Endothelial cell of umbilical vein (primary cell): Measurements from ENCODE around the gene GBP4. TPM values are rescaled to one million over a fixed set of nuclear protein-coding genes. Genes with fewer than 3 reads are reported as not detected.

Experiments used
- BruUV-seq: library from RNA; stranded (reverse); fragments of 400-500 nt; replicated peaks from 2 replicates; lab custom pipeline; 2021; lab: Mats Ljungman, UMichigan
- CTCF ChIA-PET: fragments of 300-600, 350-600 bp; sonication (Branson Sonifier 250); formaldehyde crosslinking; loops from one replicate; lab custom pipeline; 2021; ENCODE audit warnings: antibody characterized with exemption, inconsistent platforms; lab: Charles Lee
- POLR2A ChIA-PET: fragments of 300-600, 350-600 bp; sonication (Branson Sonifier 250); formaldehyde crosslinking; loops from one replicate; lab custom pipeline; 2021; ENCODE audit warnings: antibody characterized with exemption, inconsistent platforms; lab: Charles Lee
- DNase-seq: peaks from one replicate; pipeline ENCODE4 v3.0.0-alpha.2; 2011; ENCODE audit warnings: low read depth, low spot score
- FAIRE-seq: peaks from 2 replicates; lab custom pipeline; 2011; peaks lifted over from hg19 to GRCh38; lab: Jason Lieb, UNC
- H2AFZ ChIP-seq: 2 replicates; pipeline ENCODE4 v1.6.0; 2012; ENCODE audit warnings: low read depth, low read length, control low read depth, inconsistent platforms
- H3K27ac ChIP-seq: 2 replicates; pipeline ENCODE4 v1.5.1; 2011; ENCODE audit warnings: low read depth, mild to moderate bottlenecking, control low read depth, low read length, moderate library complexity; ENCODE audit not compliant: insufficient read depth
- H3K27me3 ChIP-seq, 2 experiments: 2 replicates each; pipeline versions ENCODE4 v1.6.0 to v1.6.1; 2011; ENCODE audit warnings: low read length in 2 of 2, mixed read lengths in 1 of 2; ENCODE audit not compliant: control insufficient read depth in 2 of 2, insufficient read depth in 2 of 2
- H3K36me3 ChIP-seq, 2 experiments: 2 replicates in 1 of 2; 3 replicates in 1 of 2; pipeline ENCODE4 v1.5.1; 2011; ENCODE audit warnings: low read length in 2 of 2, mild to moderate bottlenecking in 1 of 2, moderate library complexity in 1 of 2; ENCODE audit not compliant: control insufficient read depth in 2 of 2, insufficient read depth in 2 of 2; ENCODE audit errors: extremely low read depth in 1 of 2
- H3K4me1 ChIP-seq: 3 replicates; pipeline ENCODE4 v1.5.1; 2011; ENCODE audit warnings: mild to moderate bottlenecking, low read length; ENCODE audit not compliant: control insufficient read depth, insufficient read depth; ENCODE audit errors: extremely low read depth
- H3K4me2 ChIP-seq: 2 replicates; pipeline ENCODE4 v1.6.1; 2011; ENCODE audit warnings: low read length, control low read depth, mixed read lengths; ENCODE audit not compliant: insufficient read depth
- H3K4me3 ChIP-seq, 3 experiments: fragments of 200-600 bp in 1 of 3; sonication (generic), shearing (Covaris generic) in 1 of 3; replicated peaks in 1 of 3; 2 replicates each; pipeline ENCODE4 v1.5.1; 2011 to 2016; ENCODE audit warnings: control low read depth in 3 of 3, low read length in 3 of 3, mild to moderate bottlenecking in 2 of 3, inconsistent platforms in 1 of 3, low read depth in 1 of 3, moderate library complexity in 1 of 3; ENCODE audit not compliant: insufficient read depth in 1 of 3
- H3K79me2 ChIP-seq: 2 replicates; pipeline ENCODE4 v1.6.0; 2012; ENCODE audit warnings: low read length, inconsistent platforms; ENCODE audit not compliant: control insufficient read depth, insufficient read depth
- H3K9ac ChIP-seq: replicated peaks from 2 replicates; pipeline ENCODE3; 2011; ENCODE audit warnings: low read length, control low read depth; ENCODE audit not compliant: insufficient read depth; ENCODE audit errors: extremely low read depth
- H3K9me1 ChIP-seq: replicated peaks from 3 replicates; pipeline ENCODE4 v1.6.0; 2011; ENCODE audit warnings: mild to moderate bottlenecking, low read length; ENCODE audit not compliant: control insufficient read depth, insufficient read depth; ENCODE audit errors: extremely low read depth
- H3K9me3 ChIP-seq: replicated peaks from 2 replicates; pipeline ENCODE4 v1.5.1; 2012; ENCODE audit warnings: low read length, inconsistent platforms; ENCODE audit not compliant: control insufficient read depth, insufficient read depth
- H4K20me1 ChIP-seq: replicated peaks from 2 replicates; pipeline ENCODE3; 2011; ENCODE audit warnings: mild to moderate bottlenecking, low read length; ENCODE audit not compliant: control insufficient read depth, insufficient read depth; ENCODE audit errors: extremely low read depth
- EZH2 ChIP-seq: IDR thresholded peaks from 2 replicates; pipeline ENCODE4 v1.6.1; 2012; ENCODE audit warnings: borderline replicate concordance, low read depth, mild to moderate bottlenecking, moderate library complexity, low read length, inconsistent platforms; ENCODE audit not compliant: severe bottlenecking
- FOS ChIP-seq: IDR thresholded peaks from 2 replicates; pipeline ENCODE4 v1.6.1; 2011; ENCODE audit warnings: mild to moderate bottlenecking, low read length, moderate library complexity, borderline replicate concordance; ENCODE audit not compliant: insufficient read depth
- MYC ChIP-seq: IDR thresholded peaks from one replicate; pipeline ENCODE4 v1.6.1; 2011; ENCODE audit warnings: mild to moderate bottlenecking, low read depth, low read length
- POLR2AphosphoS5 ChIP-seq: IDR thresholded peaks from 2 replicates; pipeline ENCODE4 v1.6.1; 2012; ENCODE audit warnings: low read depth, mild to moderate bottlenecking, control low read depth, low read length, moderate library complexity; ENCODE audit not compliant: insufficient read depth
- dilution Hi-C: fragments of 300-500 bp; cut with MboI; formaldehyde crosslinking; loops from one replicate; pipeline ENCODE4 v1.15.0; 2019; ENCODE audit warnings: low sequenced_read_pairs; ENCODE audit not compliant: extremely low pct_ligation_motif_present
- intact Hi-C: fragments of 100-400 bp; cut with micrococcal nuclease; formaldehyde crosslinking; loops from one replicate; pipeline ENCODE4 v1.10.0; 2022
- polyA plus RNA-seq, 4 experiments: library from polyadenylated mRNA; depleted of rRNA in 3 of 4; stranded (reverse) in 3 of 4; unstranded in 1 of 4; fragments of >200 nt; gene quantifications; 2 replicates each; pipeline versions ENCODE4 v1.2.1 to v1.2.3, GENCODE V29; 2011 to 2012; ENCODE audit warnings: missing spikeins in 1 of 4
- total RNA-seq: library from RNA; stranded (reverse); gene quantifications from 2 replicates; pipeline ENCODE4 v1.2.3, GENCODE V29; 2021
- TF ChIP-seq, protein P1 (sequence below), 2 donors: IDR thresholded peaks; 1 replicate in 1 of 2; 2 replicates in 1 of 2; pipeline ENCODE4 v1.5.1; 2011; ENCODE audit warnings: low read length in 2 of 2, mild to moderate bottlenecking in 2 of 2, moderate library complexity in 2 of 2, control low read depth in 1 of 2, inconsistent platforms in 1 of 2, low read depth in 1 of 2; ENCODE audit not compliant: insufficient read depth in 1 of 2; ENCODE audit errors: extremely low read depth in 1 of 2
- TF ChIP-seq, protein P2 (sequence below): IDR thresholded peaks from 2 replicates; pipeline ENCODE4 v1.6.1; 2011; ENCODE audit not compliant: insufficient read depth, insufficient read length

Gene GBP4
- total and polyA plus RNA-seq, 2 donors (not counting 3 experiments of a cell fraction or from before 2014, with no cell fraction given): 1.7 to 7.6 TPM

DNA sequence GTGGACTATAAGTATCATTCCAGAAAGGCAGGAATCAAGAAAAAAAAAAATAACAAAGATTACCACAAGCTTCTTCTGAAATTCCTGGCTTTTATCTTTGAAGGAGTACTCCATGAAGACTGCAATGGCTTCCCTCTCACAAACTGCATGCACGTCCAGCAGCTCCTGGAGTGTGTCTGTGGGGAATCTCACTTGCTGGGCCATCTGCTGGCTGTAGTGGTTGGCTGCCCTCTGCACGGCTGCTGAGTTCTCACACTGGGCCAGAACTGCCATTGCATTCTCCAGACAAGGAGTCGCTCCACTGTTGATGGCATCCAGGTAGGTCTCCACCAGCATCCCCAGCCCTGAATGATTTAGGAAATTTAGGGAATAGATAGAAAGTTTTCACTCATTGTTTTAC, 49.5 kb downstream of the GBP4 start:
- dilution Hi-C loops: no loop called here
- DNase-seq: peak; percentile 14
- H3K4me1 ChIP-seq: no peaks in the 10 kb centered on the region
- no peaks in the 10 kb centered on the region for H3K36me3 ChIP-seq
- BruUV-seq: no TSS peak
- H3K9me1 ChIP-seq: no peaks in the 10 kb centered on the region
- ChIA-PET CTCF (interaction anchor here (0.7 to 3.1 kb wide), 4 partner anchors 12 to 150 kb away, joined by 3 to 38 read pairs (median 4); no protein-coding TSS in a partner anchor), POLR2A (no interaction called here)
- H3K27ac ChIP-seq: no peak overlapping the region
- no peak overlapping the region for H3K4me2 ChIP-seq
- no peaks in the 10 kb centered on the region for H3K9me3 ChIP-seq
- H3K27me3 ChIP-seq: no peaks in the 10 kb centered on the region
- H3K4me3 ChIP-seq: no peak overlapping the region
- H3K79me2 ChIP-seq: no peaks in the 10 kb centered on the region
- intact Hi-C loops: no loop called here
- FAIRE-seq: peak; percentile 68
- no peak overlapping the region for H3K9ac ChIP-seq
- H2AFZ ChIP-seq: no peak overlapping the region
- TF ChIP-seq FOS: no peak
- TF ChIP-seq, protein P1, sequence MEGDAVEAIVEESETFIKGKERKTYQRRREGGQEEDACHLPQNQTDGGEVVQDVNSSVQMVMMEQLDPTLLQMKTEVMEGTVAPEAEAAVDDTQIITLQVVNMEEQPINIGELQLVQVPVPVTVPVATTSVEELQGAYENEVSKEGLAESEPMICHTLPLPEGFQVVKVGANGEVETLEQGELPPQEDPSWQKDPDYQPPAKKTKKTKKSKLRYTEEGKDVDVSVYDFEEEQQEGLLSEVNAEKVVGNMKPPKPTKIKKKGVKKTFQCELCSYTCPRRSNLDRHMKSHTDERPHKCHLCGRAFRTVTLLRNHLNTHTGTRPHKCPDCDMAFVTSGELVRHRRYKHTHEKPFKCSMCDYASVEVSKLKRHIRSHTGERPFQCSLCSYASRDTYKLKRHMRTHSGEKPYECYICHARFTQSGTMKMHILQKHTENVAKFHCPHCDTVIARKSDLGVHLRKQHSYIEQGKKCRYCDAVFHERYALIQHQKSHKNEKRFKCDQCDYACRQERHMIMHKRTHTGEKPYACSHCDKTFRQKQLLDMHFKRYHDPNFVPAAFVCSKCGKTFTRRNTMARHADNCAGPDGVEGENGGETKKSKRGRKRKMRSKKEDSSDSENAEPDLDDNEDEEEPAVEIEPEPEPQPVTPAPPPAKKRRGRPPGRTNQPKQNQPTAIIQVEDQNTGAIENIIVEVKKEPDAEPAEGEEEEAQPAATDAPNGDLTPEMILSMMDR (IDR thresholded peaks at IDR 0.05; ENCODE audit: extremely low read depth in 1 of 2, insufficient read depth in 1 of 2, low read depth in 1 of 2, low read length in 2 of 2): peak in 1 of 2 donors; percentile 29
- H4K20me1 ChIP-seq: no peaks in the 10 kb centered on the region

DNA sequence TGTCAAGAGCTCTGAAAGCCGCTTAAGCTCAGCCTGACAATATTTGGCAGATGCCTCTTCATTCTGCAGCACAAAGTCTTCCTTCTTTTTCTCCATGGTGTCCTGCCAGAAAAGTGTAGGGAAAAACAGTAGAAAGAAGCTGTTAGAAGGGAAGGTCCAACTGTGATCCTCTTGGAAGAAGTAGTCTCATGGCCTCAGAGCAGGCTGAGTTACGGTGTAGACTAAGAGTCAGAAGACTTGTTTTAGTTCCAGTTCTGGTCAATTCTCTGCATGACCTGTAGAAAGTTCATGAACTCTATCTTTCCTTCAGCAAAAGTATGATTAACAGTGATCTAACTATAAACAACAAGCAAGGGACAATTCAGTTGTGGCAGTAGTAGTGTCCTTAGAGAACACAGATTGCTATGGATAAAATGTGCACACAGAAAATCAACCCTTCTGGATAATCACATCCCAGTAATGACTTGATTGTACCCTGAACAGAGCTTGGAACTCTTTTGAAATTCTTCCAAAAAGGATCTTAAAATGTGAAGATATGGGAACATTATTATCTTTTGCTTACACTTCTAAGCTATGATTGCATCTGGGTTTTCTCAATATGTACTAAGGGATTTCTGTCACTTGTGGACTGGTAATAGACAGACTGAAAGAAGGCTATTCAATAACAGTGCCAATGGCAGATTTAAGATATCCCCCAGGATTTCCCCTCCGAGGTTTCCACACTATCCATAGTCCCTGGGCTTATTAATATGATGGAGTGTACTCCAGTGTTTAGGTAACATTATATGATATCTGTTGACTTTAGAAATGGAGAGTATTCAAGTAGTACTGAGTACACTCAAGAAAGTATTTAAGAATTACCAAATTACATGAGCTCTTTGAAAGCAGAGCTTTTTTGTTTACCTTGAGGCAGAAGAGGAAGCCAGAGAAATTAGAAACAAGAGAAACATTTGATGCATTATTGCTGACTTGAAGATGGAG, 50.8 kb downstream of the GBP4 start:
- no peak overlapping the region for H3K4me3 ChIP-seq
- H4K20me1 ChIP-seq: no peaks in the 10 kb centered on the region
- H3K4me2 ChIP-seq: no peak overlapping the region
- TF ChIP-seq FOS (no peak), EZH2 (no peak), MYC (no peak), POLR2AphosphoS5 (no peak)
- TF ChIP-seq, protein P1 (IDR thresholded peaks at IDR 0.05; ENCODE audit: extremely low read depth in 1 of 2, insufficient read depth in 1 of 2, low read depth in 1 of 2, low read length in 2 of 2): no peak
- TF ChIP-seq, protein P2, sequence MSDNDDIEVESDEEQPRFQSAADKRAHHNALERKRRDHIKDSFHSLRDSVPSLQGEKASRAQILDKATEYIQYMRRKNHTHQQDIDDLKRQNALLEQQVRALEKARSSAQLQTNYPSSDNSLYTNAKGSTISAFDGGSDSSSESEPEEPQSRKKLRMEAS: no peak
- H3K27me3 ChIP-seq: peaks cover 0 to 2% of the 10 kb centered on the region in 2 experiments
- FAIRE-seq (no peak), DNase-seq (no peak)
- H3K9me1 ChIP-seq: no peaks in the 10 kb centered on the region
- intact Hi-C loops: no loop called here
- no peak overlapping the region for H3K9ac ChIP-seq
- no peak overlapping the region for H3K27ac ChIP-seq
- no peaks in the 10 kb centered on the region for H3K79me2 ChIP-seq
- no TSS peak for BruUV-seq
- ChIA-PET CTCF (interaction anchor here (1.1 to 3.1 kb wide), 2 partner anchors 15 to 63 kb away, joined by 4 to 38 read pairs; no protein-coding TSS in a partner anchor), POLR2A (no interaction called here)
- H3K9me3 ChIP-seq: no peaks in the 10 kb centered on the region
- dilution Hi-C loops: no loop called here
- no peaks in the 10 kb centered on the region for H3K36me3 ChIP-seq
- H2AFZ ChIP-seq: no peak overlapping the region
- H3K4me1 ChIP-seq: no peaks in the 10 kb centered on the region
